HepG2 (cell line): Measurements from ENCODE around the gene MORN1. TPM values are rescaled to one million over a fixed set of nuclear protein-coding genes. Genes with fewer than 3 reads are reported as not detected.
A peak's percentile ranks its signal among the peaks of the same experiment; 100 is the strongest.

Source experiments
- AGO1 ChIP-seq: fragments of 200-400 bp; formaldehyde crosslinking; IDR thresholded peaks from 2 replicates; pipeline ENCODE4 v1.6.1; 2017; ENCODE audit warnings: mild to moderate bottlenecking, low read depth, low read length, moderate library complexity; ENCODE audit not compliant: poor library complexity, severe bottlenecking
- ATAD3A ChIP-seq: sonication (generic); formaldehyde crosslinking; IDR thresholded peaks from 2 replicates; pipeline ENCODE4 v1.4.0; 2020; ENCODE audit warnings: missing genetic modification reagents
- ATF6 ChIP-seq: sonication (generic); formaldehyde crosslinking; conservative IDR thresholded peaks from 2 replicates; pipeline ENCODE4 v1.4.0; 2020; ENCODE audit warnings: missing genetic modification reagents
- CERS6 ChIP-seq: sonication (generic); formaldehyde crosslinking; IDR thresholded peaks from 2 replicates; pipeline ENCODE4 v1.5.0; 2020; ENCODE audit warnings: missing genetic modification reagents
- GTF2F1 ChIP-seq: fragments of 150-350 bp; IDR thresholded peaks from 2 replicates; pipeline ENCODE4 v1.6.1; 2014; ENCODE audit warnings: low read length
- MAZ ChIP-seq, 2 experiments: sonication (generic) in 1 of 2; formaldehyde crosslinking in 1 of 2; IDR thresholded peaks; 2 replicates each; pipeline versions ENCODE4 v1.5.0 to v1.6.1; 2012 to 2020; ENCODE audit warnings: low read depth in 2 of 2, mild to moderate bottlenecking in 2 of 2, borderline replicate concordance in 1 of 2, improper control_type of control experiment in 1 of 2, low read length in 1 of 2, missing genetic modification reagents in 1 of 2, moderate library complexity in 1 of 2
- MLXIP ChIP-seq: sonication (generic); formaldehyde crosslinking; IDR thresholded peaks from 2 replicates; pipeline ENCODE4 v1.9.0; 2021; ENCODE audit warnings: missing genetic modification reagents, borderline replicate concordance
- PHF8 ChIP-seq: sonication (generic); formaldehyde crosslinking; IDR thresholded peaks from 2 replicates; pipeline ENCODE4 v1.5.0; 2020; ENCODE audit warnings: missing genetic modification reagents
- POGZ ChIP-seq: sonication (generic); formaldehyde crosslinking; IDR thresholded peaks from 2 replicates; pipeline ENCODE4 v1.4.0; 2020; ENCODE audit warnings: mild to moderate bottlenecking, missing genetic modification reagents
- REL ChIP-seq: sonication (generic); formaldehyde crosslinking; conservative IDR thresholded peaks from 2 replicates; pipeline ENCODE4 v1.8.0; 2022; ENCODE audit warnings: mild to moderate bottlenecking, missing genetic modification reagents, moderate library complexity
- SALL1 ChIP-seq: sonication (generic); formaldehyde crosslinking; IDR thresholded peaks from 2 replicates; pipeline ENCODE4 v1.8.0; 2022; ENCODE audit warnings: mild to moderate bottlenecking, missing genetic modification reagents
- YY1 ChIP-seq: IDR thresholded peaks from 2 replicates; pipeline ENCODE4 v1.6.1; 2011; ENCODE audit warnings: low read length, low read depth, moderate library complexity, mild to moderate bottlenecking; ENCODE audit not compliant: insufficient read depth, insufficient replicate concordance
- ZNF276 ChIP-seq: sonication (generic); formaldehyde crosslinking; IDR thresholded peaks from 2 replicates; pipeline ENCODE4 v1.4.0; 2020; ENCODE audit warnings: mild to moderate bottlenecking, low read depth, missing genetic modification reagents
- ZNF280B ChIP-seq: sonication (generic); formaldehyde crosslinking; IDR thresholded peaks from 2 replicates; pipeline ENCODE4 v1.5.0; 2020; ENCODE audit warnings: missing genetic modification reagents, mild to moderate bottlenecking, borderline replicate concordance
- ZNF567 ChIP-seq: sonication (generic); formaldehyde crosslinking; IDR thresholded peaks from 2 replicates; pipeline ENCODE4 v1.8.1; 2023; ENCODE audit warnings: mild to moderate bottlenecking, missing genetic modification reagents, borderline replicate concordance
- ZNF580 ChIP-seq: IDR thresholded peaks from 2 replicates; pipeline ENCODE4 v1.6.1; 2016; ENCODE audit warnings: low read depth, borderline replicate concordance
- ZSCAN20 ChIP-seq: sonication (generic); formaldehyde crosslinking; IDR thresholded peaks from 2 replicates; pipeline ENCODE4 v1.4.0; 2020; ENCODE audit warnings: missing genetic modification reagents, mild to moderate bottlenecking, borderline replicate concordance
- polyA plus RNA-seq, 8 experiments: library from polyadenylated mRNA; depleted of rRNA in 3 of 8; stranded (reverse) in 7 of 8; unstranded in 1 of 8; fragments of >200 nt; fragmentation: Illumina TruSeq in 4 of 8; extraction: Trizol in 4 of 8; gene quantifications; 2 replicates each; pipeline versions ENCODE4 v1.2.1 to v1.2.3, GENCODE V29; 2011 to 2016; ENCODE audit warnings: low read depth in 4 of 8, missing spikeins in 1 of 8, mixed read lengths in 1 of 8; ENCODE audit not compliant: insufficient read depth in 1 of 8
- total RNA-seq, 5 experiments: library from RNA; depleted of rRNA; stranded (reverse); fragments of >200 nt; fragmentation: Illumina TruSeq; extraction: Trizol; gene quantifications; 2 replicates each; pipeline ENCODE4 v1.2.3, GENCODE V29; 2016; ENCODE audit warnings: low read depth in 1 of 5

Gene MORN1
- total and polyA plus RNA-seq, 2 of the 13 experiments (the other 11 are each of a cell fraction or from before 2014, with no cell fraction given), result 3.1 to 6.5 TPM

- TF ChIP-seq ZNF567 (CRISPR knock-in tag), result no peak
- TF ChIP-seq CERS6 (CRISPR knock-in tag), result no peak
- TF ChIP-seq ZNF276 (CRISPR knock-in tag), result no peak
- no peak for TF ChIP-seq ZSCAN20 (CRISPR knock-in tag)
- peak; percentile 40; the same call in 1 of the 2 replicates for TF ChIP-seq SALL1 (CRISPR knock-in tag)
- TF ChIP-seq POGZ, result no peak
- TF ChIP-seq ATAD3A (CRISPR knock-in tag), result no peak
- no peak for TF ChIP-seq ZNF280B (CRISPR knock-in tag)
- no peak for TF ChIP-seq REL (CRISPR knock-in tag)
- no peak; the same call in 1 of the 2 replicates for TF ChIP-seq MAZ (IDR thresholded peaks at IDR 0.05; ENCODE audit: borderline replicate concordance, low read depth, low read length)
- peak; percentile 57; the same call in 1 of the 2 replicates for TF ChIP-seq MAZ (CRISPR knock-in tag; IDR thresholded peaks at IDR 0.05; ENCODE audit: low read depth)
- TF ChIP-seq GTF2F1, result no peak
- TF ChIP-seq PHF8 (CRISPR knock-in tag), result no peak
- peak; percentile 75 for TF ChIP-seq AGO1
- TF ChIP-seq ATF6 (CRISPR knock-in tag), result no peak
- no peak for TF ChIP-seq YY1
- no peak for TF ChIP-seq MLXIP (CRISPR knock-in tag)
- 0 out of 2 replicates have a peak, but pooled peaks have one; percentile 51 for TF ChIP-seq ZNF580 (CRISPR knock-in tag)
These were observed 9.4 kb downstream of the MORN1 start (continued) for GRCh38 chr1:2381741-2382620.
